Right lobe of liver (tissue), 4 donors: ENCODE data around the gene CDC42BPG.

Experiments used
- POLR2A ChIP-seq: fragments of 450-650 bp; IDR thresholded peaks from one replicate; pipeline ENCODE4 v1.6.1; 2017; ENCODE audit warnings: antibody characterized with exemption, mild to moderate bottlenecking
- TF ChIP-seq, protein P1 (sequence below), 4 donors: fragments of 200-600 bp in 3 of 4; fragments of 450-650 bp in 1 of 4; IDR thresholded peaks; one replicate each; pipeline versions ENCODE4 v1.5.1 to v1.8.0; 2016 to 2022; ENCODE audit warnings: antibody characterized with exemption in 4 of 4, mild to moderate bottlenecking in 2 of 4
- donor health status: DM: no; HTN: no; CAD: no.
- donor health status: DM: no; HTN: no; CAD: no.
- donor health status: DM: no; HTN: yes; CAD: no.

DNA sequence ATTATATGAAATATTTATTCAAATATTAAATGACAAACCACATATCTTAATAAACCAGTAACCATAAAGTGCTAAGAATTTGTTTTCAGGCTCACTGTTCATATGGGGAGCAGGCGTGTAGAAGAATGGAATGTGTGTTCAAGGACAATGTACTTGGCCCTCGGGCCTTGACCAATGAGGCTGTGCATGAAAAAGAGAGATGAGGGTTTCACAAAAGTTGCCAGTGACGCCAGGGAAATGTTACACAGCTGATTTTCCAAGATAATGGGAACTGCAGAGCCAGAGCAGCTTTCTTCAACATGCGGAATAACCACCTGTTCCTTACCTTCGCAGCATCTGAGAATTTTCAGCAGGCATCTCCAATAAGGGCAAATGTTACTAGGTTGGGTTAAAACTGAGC lies 70.3 kb downstream of the CDC42BPG start:
- TF ChIP-seq, protein P1, sequence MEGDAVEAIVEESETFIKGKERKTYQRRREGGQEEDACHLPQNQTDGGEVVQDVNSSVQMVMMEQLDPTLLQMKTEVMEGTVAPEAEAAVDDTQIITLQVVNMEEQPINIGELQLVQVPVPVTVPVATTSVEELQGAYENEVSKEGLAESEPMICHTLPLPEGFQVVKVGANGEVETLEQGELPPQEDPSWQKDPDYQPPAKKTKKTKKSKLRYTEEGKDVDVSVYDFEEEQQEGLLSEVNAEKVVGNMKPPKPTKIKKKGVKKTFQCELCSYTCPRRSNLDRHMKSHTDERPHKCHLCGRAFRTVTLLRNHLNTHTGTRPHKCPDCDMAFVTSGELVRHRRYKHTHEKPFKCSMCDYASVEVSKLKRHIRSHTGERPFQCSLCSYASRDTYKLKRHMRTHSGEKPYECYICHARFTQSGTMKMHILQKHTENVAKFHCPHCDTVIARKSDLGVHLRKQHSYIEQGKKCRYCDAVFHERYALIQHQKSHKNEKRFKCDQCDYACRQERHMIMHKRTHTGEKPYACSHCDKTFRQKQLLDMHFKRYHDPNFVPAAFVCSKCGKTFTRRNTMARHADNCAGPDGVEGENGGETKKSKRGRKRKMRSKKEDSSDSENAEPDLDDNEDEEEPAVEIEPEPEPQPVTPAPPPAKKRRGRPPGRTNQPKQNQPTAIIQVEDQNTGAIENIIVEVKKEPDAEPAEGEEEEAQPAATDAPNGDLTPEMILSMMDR (IDR thresholded peaks at IDR 0.05), result no peak
- TF ChIP-seq POLR2A, result no peak
